ENCODE data around the gene PDZK1.
"Not testable (repeated sequence)": the region's sequence is repeated elsewhere in the genome, so short reads cannot be mapped to it uniquely, and the experiment has no call there.

Gene PDZK1

GRCh38 chr1:145707183-145707867 lies at the start of gene PDZK1:
Gene PDZK1 (minus strand): TSS chr1:145707368. CDS start chr1:145688021, 19,347 bp downstream.
- no peak for DNase-seq

DNA sequence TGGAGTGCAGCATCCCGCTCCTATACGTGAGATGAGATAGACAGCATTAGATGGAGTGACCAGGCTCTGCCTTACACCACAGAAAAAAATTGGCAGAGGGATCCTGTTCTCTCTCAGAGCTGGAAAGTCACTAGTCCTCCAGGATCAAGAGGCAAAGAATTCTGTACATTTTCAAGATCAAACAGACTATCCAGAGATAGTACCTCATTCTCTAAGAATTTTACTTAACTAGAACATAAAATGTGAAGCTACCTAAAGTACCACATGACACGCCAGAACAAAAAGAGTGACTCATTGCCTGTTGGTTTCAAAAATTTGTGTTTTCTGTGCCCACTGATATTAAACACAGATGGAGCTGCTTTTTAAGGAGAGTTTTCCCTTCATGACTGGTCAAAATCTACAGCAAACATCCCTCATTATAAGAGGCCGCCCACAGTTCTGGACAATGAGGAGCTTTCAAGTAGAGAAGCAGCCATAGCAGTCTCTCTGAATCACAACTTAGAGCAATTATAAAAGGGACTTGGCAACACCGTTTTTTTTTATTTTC lies 44.4 kb upstream of the PDZK1 start:
- DNase-seq = peak; percentile 6

- peak; percentile 40 for DNase-seq
Observed at GRCh38 chr1:145750426-145750825, 43.3 kb upstream of the PDZK1 start.

- DNase-seq = no peak
Observed at GRCh38 chr1:145747398-145748247, 40.5 kb upstream of the PDZK1 start.

DNA sequence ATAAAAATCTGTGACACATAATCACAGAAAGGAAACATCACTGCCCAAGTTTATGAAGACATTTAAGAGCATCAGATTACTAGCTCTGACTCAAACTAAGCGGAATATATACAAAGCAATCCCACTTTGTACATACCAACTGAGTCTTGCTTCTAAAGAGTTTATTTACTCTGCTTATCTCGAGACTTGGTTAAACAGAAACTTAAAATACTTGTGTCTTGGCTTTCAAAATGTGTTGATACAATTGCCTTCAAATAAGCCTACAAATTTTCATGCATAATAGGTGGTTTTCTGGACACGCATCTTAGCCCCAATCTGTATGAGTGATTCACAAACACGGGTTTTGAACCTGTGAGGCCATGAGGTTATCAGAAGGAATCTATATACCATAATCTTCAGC lies 33.1 kb upstream of the PDZK1 start:
- no peak for DNase-seq

GRCh38 chr1:145736191-145736590 lies 29.0 kb upstream of the PDZK1 start:
- DNase-seq = no peak

- no peak for DNase-seq
Observed at GRCh38 chr1:145730900-145731299, 23.7 kb upstream of the PDZK1 start.

- DNase-seq = no peak
Observed at GRCh38 chr1:145730467-145730866, 23.3 kb upstream of the PDZK1 start.

DNA sequence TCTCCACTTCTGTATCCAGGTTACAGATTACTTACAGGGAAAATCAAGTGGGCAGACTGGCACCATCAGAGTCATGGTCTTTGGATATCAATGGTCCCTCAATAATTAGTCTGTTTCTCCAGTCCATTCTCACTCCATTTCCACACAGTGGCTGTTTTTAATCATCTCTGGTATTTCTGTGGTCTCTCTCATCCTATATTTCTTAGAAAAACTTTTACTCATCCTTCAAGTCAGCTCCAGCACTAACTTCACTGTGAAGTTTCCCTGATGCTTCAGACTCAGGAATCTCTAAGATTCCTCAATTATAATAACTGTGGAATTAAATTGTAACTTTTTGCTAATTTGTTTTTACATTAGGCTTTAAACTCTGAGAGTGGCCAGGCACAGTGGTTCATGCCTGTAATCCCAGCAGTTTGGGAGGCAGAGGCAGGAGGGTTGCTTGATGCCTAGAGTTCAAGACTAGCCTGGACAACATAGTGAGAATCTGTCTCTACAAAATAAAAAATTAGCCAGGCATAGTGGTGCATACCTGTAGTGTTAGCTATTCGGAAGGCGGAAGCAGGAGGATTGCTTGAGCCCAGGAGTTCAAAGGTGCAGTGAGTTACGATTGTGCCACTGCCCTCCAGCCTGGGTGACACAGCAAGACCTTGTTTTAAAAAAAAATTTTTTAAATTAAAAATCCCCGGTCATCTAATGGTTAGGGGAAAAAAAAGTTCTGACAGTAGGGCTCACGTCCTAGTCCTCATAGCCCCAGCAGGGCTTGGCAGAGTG lies 22.7 kb upstream of the PDZK1 start:
- DNase-seq = no peak

GRCh38 chr1:145729196-145729595 lies 22.0 kb upstream of the PDZK1 start:
- DNase-seq = no peak

- DNase-seq = not testable (repeated sequence)
Observed at GRCh38 chr1:145726193-145726592, 19.0 kb upstream of the PDZK1 start.

GRCh38 chr1:145720878-145721671 lies 13.9 kb upstream of the PDZK1 start:
- DNase-seq = peak; percentile 69

- DNase-seq = no peak
Observed at GRCh38 chr1:145720556-145720877, 13.3 kb upstream of the PDZK1 start.

GRCh38 chr1:145719230-145720079 lies 12.3 kb upstream of the PDZK1 start, which contains the start of gene CD160:
Gene CD160 (plus strand): TSS chr1:145719499. CDS start chr1:145728328, 8,829 bp downstream.
- no peak for DNase-seq

- DNase-seq = not testable (repeated sequence)
Observed at GRCh38 chr1:145718465-145718864, 11.3 kb upstream of the PDZK1 start.

GRCh38 chr1:145717833-145718232 lies 10.7 kb upstream of the PDZK1 start:
- no peak for DNase-seq

GRCh38 chr1:145716641-145717345 lies 9.6 kb upstream of the PDZK1 start:
- DNase-seq = no peak

DNA sequence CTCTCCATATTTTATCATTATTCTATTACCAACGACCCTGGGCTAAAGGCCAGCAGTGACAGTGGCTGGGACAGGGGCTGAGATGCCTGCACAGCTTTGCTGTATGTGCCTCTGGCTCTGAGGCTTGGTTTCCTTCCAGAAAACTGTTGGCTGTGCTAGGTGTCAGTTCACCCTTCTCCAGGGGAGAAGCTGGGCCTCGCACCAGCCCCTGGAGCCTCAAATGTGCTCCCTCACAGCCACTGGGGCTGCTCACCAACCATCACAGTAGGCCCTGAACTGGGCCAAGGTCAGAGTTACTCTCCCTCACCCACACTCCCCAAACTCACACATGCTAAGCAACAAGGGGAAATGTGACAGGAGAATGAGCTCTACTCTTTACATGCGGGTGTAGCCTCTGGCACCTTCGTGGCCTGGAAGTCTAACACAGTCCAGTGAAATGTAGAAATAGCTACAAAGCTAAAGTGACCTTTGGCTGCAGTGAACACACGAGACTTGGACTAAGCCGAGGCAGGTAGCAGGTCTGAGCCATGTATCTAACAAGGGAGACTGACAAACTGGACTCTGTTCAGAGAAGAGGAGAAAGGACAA lies 7.5 kb upstream of the PDZK1 start:
- no peak for DNase-seq

DNA sequence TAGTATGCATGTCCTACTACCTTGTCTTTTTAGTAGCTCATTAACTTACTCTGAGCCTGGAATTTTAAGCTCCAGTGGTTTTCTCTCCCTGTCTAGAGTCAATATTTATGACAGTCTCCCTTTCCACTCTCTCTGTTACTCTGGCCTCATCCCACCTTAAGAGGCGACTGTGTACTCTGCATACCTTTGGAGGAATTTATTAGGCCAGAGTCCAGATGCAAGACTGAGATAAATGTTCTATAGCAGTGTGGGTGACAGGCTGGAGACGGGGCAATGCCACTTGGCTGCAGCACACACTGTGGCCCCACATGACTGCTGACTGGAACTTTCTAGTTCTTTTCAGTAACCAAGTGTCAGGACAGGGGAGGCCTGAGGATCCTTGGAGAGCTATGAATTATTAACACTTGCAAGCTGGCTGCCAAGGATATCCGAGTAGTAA lies 4.1 kb upstream of the PDZK1 start:
- DNase-seq = no peak
